Stimulated activated CD4-positive, alpha-beta T cell treated with anti-CD3 and anti-CD28 coated beads, TNF-alpha, amount 100 ng/mL, for 24 hours (primary cell): Measurements from ENCODE around the gene CDIPT.
"Not testable (repeated sequence)": the region's sequence is repeated elsewhere in the genome, so short reads cannot be mapped to it uniquely, and the experiment has no call there.

Experiments
- DNase-seq, 3 experiments: peaks; one replicate each; pipeline ENCODE4 v3.0.0-alpha.2; 2020; ENCODE audit warnings: low read depth in 3 of 3

The CDIPT gene, protein sequence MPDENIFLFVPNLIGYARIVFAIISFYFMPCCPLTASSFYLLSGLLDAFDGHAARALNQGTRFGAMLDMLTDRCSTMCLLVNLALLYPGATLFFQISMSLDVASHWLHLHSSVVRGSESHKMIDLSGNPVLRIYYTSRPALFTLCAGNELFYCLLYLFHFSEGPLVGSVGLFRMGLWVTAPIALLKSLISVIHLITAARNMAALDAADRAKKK

DNA sequence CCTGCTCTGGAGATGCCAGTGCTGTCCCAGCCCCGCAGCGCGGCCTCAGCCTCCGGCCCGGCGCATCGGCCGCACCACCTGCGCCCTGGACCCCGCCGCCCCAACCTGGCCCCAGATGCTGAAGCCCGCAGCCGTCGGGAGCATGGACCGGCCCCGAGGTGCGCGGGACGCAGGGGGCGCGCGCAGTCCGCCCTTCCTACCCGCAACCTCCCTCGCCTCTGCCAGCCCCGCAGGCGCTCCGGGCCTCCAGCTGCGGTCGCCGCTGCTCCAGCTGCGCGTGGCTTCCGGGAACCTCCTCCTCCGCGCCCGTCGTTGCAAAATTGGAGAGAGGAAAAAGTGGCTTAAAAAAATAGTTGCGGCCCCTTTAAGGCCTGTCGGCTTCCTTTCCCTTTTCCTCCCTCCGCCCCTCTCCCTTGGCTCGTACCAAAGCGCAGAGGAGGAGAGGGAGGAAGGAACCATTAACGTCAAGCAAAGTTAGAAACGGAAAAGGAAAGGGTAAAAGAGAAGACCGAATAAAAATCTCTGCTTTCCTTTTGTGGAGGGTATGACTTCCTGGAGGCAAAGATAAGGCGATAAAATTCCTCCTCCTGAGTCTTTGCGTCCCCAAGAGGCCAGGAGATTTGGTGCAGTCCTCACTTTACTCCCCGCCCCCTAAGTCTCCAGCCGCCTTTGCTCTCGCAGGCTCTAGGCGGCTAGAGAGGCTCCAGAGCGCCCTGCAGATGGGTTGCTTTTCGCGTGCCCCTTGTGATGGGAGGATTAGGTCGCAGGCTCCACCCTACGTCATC lies at the start of gene CDIPT:
Gene CDIPT, minus strand, starts transcription at position 343 of the 785 bp plus-strand sequence. CDS start 369 bp downstream, outside the sequence.
- peak; percentile 82 to 92 (median 84) for DNase-seq

DNA sequence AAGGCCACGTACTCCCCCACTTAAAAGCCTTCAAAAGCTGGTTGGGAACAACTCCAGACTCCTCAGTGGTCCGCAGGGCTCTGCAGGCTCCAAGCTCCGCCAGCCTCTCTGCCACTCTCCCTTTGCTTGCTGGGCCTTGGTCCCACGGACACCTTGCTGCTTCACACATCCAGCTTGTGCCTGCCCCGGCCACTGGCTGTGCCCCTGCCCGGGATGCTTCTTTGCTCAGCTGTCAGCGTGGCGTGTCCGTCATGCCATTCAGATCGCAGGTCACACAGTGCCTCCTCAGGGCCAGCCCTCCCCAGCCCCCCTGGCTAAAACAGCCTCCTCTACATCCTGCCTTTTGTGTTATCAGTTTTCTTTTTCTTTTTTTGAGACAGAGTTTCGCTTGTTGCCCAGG lies 49.1 kb upstream of the CDIPT start:
- no peak for DNase-seq

- DNase-seq, result no peak
These were observed 48.6 kb upstream of the CDIPT start for GRCh38 chr16:29911676-29912010.

GRCh38 chr16:29910819-29911675 lies 48.0 kb upstream of the CDIPT start:
- no peak for DNase-seq

DNA sequence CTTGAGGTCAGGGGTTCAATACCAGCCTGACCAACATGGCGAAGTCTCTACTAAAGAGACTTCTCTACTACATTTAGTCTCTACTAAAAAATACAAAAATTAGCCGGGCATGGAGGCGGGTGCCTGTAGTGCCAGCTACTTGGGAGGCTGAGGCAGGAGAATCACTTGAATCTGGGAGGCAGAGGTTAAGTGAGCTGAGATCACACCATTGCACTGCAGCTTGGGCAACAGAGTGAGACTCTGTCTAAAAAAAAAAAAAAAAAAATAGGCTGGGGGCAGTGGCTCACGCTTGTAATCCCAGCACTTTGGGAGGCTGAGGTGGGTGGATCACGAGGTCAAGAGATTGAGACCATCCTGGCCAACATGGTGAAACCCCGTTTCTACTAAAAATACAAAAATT lies 46.8 kb upstream of the CDIPT start:
- not testable (repeated sequence) for DNase-seq

- DNase-seq, result no peak
These were observed 46.4 kb upstream of the CDIPT start for GRCh38 chr16:29909391-29909790.

- no peak for DNase-seq
These were observed 45.7 kb upstream of the CDIPT start for GRCh38 chr16:29908719-29909220.

- no peak for DNase-seq
These were observed 44.9 kb upstream of the CDIPT start for GRCh38 chr16:29907973-29908372.

- DNase-seq, result no peak
These were observed 43.7 kb upstream of the CDIPT start for GRCh38 chr16:29906520-29907244.

DNA sequence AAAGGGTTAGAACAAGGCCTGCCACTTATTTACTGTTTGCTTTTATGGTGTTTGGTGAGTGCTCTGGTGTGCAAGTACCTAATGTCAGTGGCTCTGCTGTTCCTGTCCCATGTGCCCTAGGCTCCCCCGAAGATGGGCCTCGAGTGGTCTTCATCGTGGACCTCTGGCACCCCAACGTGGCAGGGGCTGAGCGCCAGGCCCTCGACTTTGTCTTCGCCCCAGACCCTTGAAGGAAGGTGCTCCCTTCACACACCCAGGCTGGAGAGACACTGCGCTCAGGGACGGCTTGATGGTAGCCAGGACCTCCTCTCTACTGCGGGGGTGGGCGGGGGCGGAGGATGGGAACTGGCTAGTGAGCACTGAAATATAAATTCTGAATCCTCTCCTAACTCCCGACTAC lies 42.6 kb upstream of the CDIPT start:
- DNase-seq, result no peak

GRCh38 chr16:29904947-29905346 lies 41.9 kb upstream of the CDIPT start:
- DNase-seq, result no peak

DNA sequence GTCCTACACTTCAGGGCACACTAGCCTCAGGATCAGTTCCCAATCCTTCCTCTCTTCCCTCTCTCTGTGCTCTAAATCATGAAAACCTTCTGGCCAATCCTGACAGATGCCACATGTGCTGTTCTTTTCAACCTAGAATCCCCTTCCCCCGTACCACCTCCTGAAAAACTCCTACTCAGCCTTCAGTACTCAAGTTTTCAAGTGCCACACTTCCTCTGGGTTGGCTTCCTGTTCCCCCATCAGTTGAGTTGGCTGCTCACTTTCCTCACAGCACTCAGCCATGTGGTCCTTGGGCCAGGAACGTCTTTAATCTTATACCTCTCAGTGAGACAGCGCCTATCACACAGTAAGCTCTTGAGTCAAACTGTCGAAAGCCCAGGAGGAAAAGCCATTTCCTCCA lies 40.6 kb upstream of the CDIPT start:
- no peak for DNase-seq

GRCh38 chr16:29901607-29901945 lies 38.5 kb upstream of the CDIPT start:
- DNase-seq, result no peak

DNA sequence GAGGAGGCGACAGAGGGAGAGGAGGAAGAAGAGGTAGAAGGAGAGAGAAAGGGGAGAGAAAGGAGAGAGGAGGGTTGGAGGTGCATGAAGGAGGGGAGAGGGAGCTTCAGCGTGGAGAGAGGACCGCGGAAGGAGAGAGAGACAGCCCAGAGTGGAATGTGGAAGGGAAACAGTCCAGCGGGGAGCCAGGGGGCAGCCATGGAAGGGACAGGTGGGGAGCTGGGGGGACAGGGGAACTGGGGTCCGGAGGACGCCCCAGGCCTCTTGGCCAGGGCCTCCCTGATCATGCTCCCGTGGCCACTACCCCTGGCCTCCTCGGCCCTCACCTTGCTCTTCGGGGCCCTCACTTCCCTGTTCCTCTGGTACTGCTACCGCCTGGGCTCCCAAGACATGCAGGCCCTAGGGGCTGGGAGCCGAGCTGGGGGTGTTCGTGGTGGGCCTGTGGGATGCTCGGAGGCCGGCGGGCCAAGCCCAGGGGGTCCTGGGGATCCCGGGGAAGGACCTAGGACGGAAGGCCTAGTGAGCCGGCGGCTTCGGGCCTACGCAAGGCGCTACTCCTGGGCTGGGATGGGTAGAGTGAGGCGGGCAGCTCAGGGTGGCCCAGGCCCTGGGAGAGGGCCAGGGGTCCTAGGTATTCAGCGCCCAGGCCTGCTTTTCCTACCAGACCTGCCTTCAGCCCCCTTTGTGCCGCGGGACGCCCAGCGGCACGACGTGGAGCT lies 38.0 kb upstream of the CDIPT start:
- no peak for DNase-seq

- DNase-seq, result peak in 2 of 3 experiments; percentile 53 to 67
These were observed 37.3 kb upstream of the CDIPT start, which contains the start of gene ASPHD1 for GRCh38 chr16:29900102-29900887. Gene ASPHD1, plus strand, starts transcription at chr16:29900488. Its CDS starts 484 bp downstream, at chr16:29900972.

GRCh38 chr16:29899516-29900101 lies 36.6 kb upstream of the CDIPT start, which contains the start of gene SEZ6L2:
Gene SEZ6L2, minus strand, starts transcription at chr16:29899550. Its CDS starts 531 bp downstream, at chr16:29899019.
- peak in 2 of 3 experiments; percentile 19 to 57 for DNase-seq

GRCh38 chr16:29898804-29899515 lies 35.9 kb upstream of the CDIPT start:
- DNase-seq, result no peak

- no peak for DNase-seq
These were observed 35.2 kb upstream of the CDIPT start for GRCh38 chr16:29898135-29898803.
